HG02938 (cell line): ENCODE results near the gene OLIG1.

Experiments used
- ATAC-seq: cut with Tn5 transposase; IDR thresholded peaks from one replicate; pipeline ENCODE4 v1.9.1; 2021; ENCODE audit warnings: mild to moderate bottlenecking, moderate library complexity; ENCODE audit not compliant: unreplicated experiment

The OLIG1 gene, protein sequence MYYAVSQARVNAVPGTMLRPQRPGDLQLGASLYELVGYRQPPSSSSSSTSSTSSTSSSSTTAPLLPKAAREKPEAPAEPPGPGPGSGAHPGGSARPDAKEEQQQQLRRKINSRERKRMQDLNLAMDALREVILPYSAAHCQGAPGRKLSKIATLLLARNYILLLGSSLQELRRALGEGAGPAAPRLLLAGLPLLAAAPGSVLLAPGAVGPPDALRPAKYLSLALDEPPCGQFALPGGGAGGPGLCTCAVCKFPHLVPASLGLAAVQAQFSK

DNA sequence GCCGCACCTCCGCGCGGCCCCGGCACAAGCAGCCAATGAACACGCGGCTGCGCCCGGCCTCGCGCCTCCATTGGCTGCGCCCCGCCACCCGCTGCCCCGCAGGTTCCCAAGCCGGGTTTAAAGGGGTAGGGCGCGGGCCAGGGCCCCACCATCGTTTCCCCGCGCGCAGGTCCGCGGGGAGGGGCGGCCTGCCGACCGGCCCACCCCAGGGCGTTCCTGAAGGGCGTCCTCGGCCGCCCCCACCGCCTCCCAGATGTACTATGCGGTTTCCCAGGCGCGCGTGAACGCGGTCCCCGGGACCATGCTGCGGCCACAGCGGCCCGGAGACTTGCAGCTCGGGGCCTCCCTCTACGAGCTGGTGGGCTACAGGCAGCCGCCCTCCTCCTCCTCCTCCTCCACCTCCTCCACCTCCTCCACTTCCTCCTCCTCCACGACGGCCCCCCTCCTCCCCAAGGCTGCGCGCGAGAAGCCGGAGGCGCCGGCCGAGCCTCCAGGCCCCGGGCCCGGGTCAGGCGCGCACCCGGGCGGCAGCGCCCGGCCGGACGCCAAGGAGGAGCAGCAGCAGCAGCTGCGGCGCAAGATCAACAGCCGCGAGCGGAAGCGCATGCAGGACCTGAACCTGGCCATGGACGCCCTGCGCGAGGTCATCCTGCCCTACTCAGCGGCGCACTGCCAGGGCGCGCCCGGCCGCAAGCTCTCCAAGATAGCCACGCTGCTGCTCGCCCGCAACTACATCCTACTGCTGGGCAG is at the start of gene OLIG1:
Gene OLIG1, plus strand, starts transcription at position 148 of the 750 bp plus-strand sequence. Its CDS starts 106 bp downstream, at position 254.
- no peak for ATAC-seq

DNA sequence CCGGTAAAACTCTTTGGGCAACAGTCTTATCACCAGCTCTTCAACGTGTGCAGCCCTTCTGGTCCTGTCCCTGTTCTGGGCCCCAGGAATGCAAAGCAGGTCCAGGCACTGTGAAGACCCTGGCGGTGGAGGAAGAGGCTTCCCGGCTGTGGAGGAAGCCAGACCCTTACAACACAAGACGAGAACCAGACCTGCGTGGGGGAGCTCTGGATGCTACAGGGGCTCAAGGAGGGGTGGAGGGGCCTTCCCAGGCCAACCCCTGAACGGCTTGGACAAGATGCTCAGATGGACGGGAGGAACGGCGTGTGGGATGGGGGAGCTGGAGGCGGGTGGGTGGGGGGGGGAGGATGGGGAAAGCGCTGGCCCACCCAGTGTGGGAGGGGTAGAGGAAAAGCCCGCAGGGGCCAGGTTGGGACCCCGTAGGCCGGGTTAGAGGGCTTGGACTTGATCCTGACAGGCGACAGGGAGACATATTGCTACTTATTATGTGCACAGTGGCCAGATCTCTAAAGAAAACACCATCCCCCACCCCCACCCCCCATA is 49.3 kb upstream of the OLIG1 start:
- ATAC-seq: no peak

DNA sequence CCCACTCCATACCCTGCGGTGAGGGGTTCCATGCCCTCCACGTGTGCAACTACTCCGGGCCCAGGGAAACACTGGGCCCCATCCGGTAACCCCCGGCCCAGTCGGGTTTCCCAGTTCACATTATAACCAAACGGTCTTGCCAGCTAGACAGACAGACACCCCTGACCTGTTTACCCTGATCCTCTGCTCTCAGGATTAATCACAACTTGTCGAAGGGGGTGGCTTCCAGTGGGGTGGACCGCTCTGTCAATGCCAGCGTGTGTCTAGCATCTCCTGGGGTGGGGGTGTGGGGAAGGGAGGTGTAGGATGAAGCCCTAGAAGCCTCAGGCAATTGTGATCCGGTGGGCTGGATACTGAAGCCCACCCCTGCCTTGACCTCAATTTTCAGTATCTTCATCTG is 48.8 kb upstream of the OLIG1 start:
- no peak for ATAC-seq

- ATAC-seq: no peak
Observed at GRCh38 chr21:33021667-33022066, 48.3 kb upstream of the OLIG1 start.

- ATAC-seq: no peak
Observed at GRCh38 chr21:33022489-33022827, 47.5 kb upstream of the OLIG1 start.

- no peak for ATAC-seq
Observed at GRCh38 chr21:33022828-33023573, 46.9 kb upstream of the OLIG1 start.

DNA sequence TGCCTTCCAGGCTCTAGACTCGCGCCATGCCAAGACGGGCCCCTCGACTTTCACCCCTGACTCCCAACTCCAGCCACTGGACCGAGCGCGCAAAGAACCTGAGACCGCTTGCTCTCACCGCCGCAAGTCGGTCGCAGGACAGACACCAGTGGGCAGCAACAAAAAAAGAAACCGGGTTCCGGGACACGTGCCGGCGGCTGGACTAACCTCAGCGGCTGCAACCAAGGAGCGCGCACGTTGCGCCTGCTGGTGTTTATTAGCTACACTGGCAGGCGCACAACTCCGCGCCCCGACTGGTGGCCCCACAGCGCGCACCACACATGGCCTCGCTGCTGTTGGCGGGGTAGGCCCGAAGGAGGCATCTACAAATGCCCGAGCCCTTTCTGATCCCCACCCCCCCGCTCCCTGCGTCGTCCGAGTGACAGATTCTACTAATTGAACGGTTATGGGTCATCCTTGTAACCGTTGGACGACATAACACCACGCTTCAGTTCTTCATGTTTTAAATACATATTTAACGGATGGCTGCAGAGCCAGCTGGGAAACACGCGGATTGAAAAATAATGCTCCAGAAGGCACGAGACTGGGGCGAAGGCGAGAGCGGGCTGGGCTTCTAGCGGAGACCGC is 46.3 kb upstream of the OLIG1 start:
- no peak for ATAC-seq

- no peak for ATAC-seq
Observed at GRCh38 chr21:33024201-33025103, 45.5 kb upstream of the OLIG1 start.

GRCh38 chr21:33025106-33025488 is 44.8 kb upstream of the OLIG1 start:
- ATAC-seq: no peak

GRCh38 chr21:33025489-33026442 is 44.2 kb upstream of the OLIG1 start, which contains the start of gene OLIG2:
Gene OLIG2 (plus strand): TSS chr21:33025935. CDS start chr21:33026863, 928 bp downstream.
- ATAC-seq: no peak

- no peak for ATAC-seq
Observed at GRCh38 chr21:33026443-33026858, 43.5 kb upstream of the OLIG1 start.

- ATAC-seq: no peak
Observed at GRCh38 chr21:33026878-33027400, 43.0 kb upstream of the OLIG1 start.

DNA sequence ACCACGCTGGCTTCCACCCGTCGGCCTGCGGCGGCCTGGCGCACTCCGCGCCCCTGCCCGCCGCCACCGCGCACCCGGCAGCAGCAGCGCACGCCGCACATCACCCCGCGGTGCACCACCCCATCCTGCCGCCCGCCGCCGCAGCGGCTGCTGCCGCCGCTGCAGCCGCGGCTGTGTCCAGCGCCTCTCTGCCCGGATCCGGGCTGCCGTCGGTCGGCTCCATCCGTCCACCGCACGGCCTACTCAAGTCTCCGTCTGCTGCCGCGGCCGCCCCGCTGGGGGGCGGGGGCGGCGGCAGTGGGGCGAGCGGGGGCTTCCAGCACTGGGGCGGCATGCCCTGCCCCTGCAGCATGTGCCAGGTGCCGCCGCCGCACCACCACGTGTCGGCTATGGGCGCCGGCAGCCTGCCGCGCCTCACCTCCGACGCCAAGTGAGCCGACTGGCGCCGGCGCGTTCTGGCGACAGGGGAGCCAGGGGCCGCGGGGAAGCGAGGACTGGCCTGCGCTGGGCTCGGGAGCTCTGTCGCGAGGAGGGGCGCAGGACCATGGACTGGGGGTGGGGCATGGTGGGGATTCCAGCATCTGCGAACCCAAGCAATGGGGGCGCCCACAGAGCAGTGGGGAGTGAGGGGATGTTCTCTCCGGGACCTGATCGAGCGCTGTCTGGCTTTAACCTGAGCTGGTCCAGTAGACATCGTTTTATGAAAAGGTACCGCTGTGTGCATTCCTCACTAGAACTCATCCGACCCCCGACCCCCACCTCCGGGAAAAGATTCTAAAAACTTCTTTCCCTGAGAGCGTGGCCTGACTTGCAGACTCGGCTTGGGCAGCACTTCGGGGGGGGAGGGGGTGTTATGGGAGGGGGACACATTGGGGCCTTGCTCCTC is 42.3 kb upstream of the OLIG1 start:
- ATAC-seq: no peak

DNA sequence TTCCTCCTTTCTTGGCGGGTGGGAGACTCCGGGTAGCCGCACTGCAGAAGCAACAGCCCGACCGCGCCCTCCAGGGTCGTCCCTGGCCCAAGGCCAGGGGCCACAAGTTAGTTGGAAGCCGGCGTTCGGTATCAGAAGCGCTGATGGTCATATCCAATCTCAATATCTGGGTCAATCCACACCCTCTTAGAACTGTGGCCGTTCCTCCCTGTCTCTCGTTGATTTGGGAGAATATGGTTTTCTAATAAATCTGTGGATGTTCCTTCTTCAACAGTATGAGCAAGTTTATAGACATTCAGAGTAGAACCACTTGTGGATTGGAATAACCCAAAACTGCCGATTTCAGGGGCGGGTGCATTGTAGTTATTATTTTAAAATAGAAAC is 41.7 kb upstream of the OLIG1 start:
- no peak for ATAC-seq

DNA sequence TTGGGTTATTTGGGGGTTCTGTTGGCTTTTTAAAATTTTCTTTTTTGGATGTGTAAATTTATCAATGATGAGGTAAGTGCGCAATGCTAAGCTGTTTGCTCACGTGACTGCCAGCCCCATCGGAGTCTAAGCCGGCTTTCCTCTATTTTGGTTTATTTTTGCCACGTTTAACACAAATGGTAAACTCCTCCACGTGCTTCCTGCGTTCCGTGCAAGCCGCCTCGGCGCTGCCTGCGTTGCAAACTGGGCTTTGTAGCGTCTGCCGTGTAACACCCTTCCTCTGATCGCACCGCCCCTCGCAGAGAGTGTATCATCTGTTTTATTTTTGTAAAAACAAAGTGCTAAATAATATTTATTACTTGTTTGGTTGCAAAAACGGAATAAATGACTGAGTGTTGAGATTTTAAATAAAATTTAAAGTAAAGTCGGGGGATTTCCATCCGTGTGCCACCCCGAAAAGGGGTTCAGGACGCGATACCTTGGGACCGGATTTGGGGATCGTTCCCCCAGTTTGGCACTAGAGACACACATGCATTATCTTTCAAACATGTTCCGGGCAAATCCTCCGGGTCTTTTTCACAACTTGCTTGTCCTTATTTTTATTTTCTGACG is 41.1 kb upstream of the OLIG1 start:
- no peak for ATAC-seq

DNA sequence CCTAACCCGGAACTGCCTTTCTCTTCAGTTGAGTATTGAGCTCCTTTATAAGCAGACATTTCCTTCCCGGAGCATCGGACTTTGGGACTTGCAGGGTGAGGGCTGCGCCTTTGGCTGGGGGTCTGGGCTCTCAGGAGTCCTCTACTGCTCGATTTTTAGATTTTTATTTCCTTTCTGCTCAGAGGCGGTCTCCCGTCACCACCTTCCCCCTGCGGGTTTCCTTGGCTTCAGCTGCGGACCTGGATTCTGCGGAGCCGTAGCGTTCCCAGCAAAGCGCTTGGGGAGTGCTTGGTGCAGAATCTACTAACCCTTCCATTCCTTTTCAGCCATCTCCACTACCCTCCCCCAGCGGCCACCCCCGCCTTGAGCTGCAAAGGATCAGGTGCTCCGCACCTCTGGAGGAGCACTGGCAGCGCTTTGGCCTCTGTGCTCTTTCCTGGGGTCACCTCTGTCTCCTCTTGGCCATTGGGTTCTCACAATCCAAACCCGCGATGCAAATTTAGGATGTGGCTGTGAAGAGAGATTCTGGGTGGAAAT is 40.5 kb upstream of the OLIG1 start:
- ATAC-seq: no peak

GRCh38 chr21:33029975-33030461 is 39.9 kb upstream of the OLIG1 start:
- ATAC-seq: no peak
